ENCODE measurements around the gene IL36A. TPM values are rescaled to one million over a fixed set of nuclear protein-coding genes. Genes with fewer than 3 reads are reported as not detected.

IL36A gene
- total and polyA plus RNA-seq, 9 of the 15 experiments (the other 6 are each of a cell fraction or from before 2014, with no cell fraction given), result not detected

DNA sequence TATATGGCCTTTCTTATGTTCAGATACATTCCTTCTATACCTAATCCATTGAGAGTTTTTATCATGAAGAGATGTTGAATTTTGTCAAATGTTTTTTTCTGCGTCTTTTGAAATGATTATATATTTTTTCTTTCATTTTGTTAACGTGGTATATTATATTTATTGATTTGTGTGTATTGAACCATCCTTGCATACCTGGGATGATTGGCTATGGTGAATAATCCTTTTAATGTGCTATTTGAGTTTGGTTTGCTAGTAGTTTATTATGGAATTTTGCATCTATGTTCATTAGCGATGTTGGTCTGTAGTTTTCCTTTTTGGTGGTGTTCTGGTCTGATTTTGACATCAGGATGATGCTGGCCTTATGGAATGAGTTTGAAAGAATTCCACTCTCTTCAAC lies 15.6 kb upstream of the IL36A start:
- ChIA-PET CTCF (ENCODE audit: low intra/inter-chr PET ratio) (no interaction called here), POLR2A (no interaction called here)
- no peaks in the 10 kb centered on the region for H3K9me3 ChIP-seq (replicated peaks; ENCODE audit: control insufficient read depth, insufficient read depth, low read depth, low read length)
- H3K27ac ChIP-seq (ENCODE audit: extremely low read depth, low read depth, low read length), result no peak overlapping the region
- intact Hi-C loops (cut with micrococcal nuclease) (no loop called here), in situ Hi-C loops (cut with MboI) (no loop called here)
- ATAC-seq (no peak), DNase-seq (ENCODE audit: extremely low read depth in 1 of 4, low spot score in 3 of 4) (no peak), FAIRE-seq (no peak)
- no peaks in the 10 kb centered on the region for H3K79me2 ChIP-seq (ENCODE audit: control insufficient read depth, insufficient read depth, low read length)
- H3K4me2 ChIP-seq (ENCODE audit: insufficient read depth, low read length), result no peak overlapping the region
- H3K4me1 ChIP-seq (replicated peaks in 1 of 2; ENCODE audit: control insufficient read depth in 2 of 2, insufficient read depth in 2 of 2, low read length in 2 of 2), result no peaks in the 10 kb centered on the region
- BruUV-seq (replicated peaks), result no TSS peak
- TF ChIP-seq ZNF174 (CRISPR knock-in tag; IDR thresholded peaks at IDR 0.05) (no peak), MCM2 (IDR thresholded peaks at IDR 0.05; ENCODE audit: low read depth) (no peak), GATAD2B (IDR thresholded peaks at IDR 0.05; ENCODE audit: borderline replicate concordance) (no peak), CHCHD3 (CRISPR knock-in tag; IDR thresholded peaks at IDR 0.05) (no peak), TAF1 (IDR thresholded peaks at IDR 0.05; ENCODE audit: control insufficient read depth, extremely low read depth, insufficient read depth, low read length, severe bottlenecking) (no peak), ILF3 (IDR thresholded peaks at IDR 0.05; ENCODE audit: borderline replicate concordance) (no peak), TEAD1 (CRISPR knock-in tag; IDR thresholded peaks at IDR 0.05) (no peak), TSC22D4 (tag; IDR thresholded peaks at IDR 0.05) (no peak), ZNF121 (CRISPR knock-in tag; conservative IDR thresholded peaks at IDR 0.05) (no peak), GABPB2 (CRISPR knock-in tag; conservative IDR thresholded peaks at IDR 0.05) (no peak), ZNF507 (tag; conservative IDR thresholded peaks at IDR 0.05) (peak; percentile 40; the same call in 1 of the 2 replicates), ZNF324 (CRISPR knock-in tag; IDR thresholded peaks at IDR 0.05) (peak; percentile 99)
- TF ChIP-seq, protein P1, sequence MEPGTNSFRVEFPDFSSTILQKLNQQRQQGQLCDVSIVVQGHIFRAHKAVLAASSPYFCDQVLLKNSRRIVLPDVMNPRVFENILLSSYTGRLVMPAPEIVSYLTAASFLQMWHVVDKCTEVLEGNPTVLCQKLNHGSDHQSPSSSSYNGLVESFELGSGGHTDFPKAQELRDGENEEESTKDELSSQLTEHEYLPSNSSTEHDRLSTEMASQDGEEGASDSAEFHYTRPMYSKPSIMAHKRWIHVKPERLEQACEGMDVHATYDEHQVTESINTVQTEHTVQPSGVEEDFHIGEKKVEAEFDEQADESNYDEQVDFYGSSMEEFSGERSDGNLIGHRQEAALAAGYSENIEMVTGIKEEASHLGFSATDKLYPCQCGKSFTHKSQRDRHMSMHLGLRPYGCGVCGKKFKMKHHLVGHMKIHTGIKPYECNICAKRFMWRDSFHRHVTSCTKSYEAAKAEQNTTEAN (CRISPR knock-in tag; IDR thresholded peaks at IDR 0.05), result no peak
- TF ChIP-seq, protein P2, sequence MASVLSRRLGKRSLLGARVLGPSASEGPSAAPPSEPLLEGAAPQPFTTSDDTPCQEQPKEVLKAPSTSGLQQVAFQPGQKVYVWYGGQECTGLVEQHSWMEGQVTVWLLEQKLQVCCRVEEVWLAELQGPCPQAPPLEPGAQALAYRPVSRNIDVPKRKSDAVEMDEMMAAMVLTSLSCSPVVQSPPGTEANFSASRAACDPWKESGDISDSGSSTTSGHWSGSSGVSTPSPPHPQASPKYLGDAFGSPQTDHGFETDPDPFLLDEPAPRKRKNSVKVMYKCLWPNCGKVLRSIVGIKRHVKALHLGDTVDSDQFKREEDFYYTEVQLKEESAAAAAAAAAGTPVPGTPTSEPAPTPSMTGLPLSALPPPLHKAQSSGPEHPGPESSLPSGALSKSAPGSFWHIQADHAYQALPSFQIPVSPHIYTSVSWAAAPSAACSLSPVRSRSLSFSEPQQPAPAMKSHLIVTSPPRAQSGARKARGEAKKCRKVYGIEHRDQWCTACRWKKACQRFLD (CRISPR knock-in tag; IDR thresholded peaks at IDR 0.05), result no peak
- TF ChIP-seq, protein P3, sequence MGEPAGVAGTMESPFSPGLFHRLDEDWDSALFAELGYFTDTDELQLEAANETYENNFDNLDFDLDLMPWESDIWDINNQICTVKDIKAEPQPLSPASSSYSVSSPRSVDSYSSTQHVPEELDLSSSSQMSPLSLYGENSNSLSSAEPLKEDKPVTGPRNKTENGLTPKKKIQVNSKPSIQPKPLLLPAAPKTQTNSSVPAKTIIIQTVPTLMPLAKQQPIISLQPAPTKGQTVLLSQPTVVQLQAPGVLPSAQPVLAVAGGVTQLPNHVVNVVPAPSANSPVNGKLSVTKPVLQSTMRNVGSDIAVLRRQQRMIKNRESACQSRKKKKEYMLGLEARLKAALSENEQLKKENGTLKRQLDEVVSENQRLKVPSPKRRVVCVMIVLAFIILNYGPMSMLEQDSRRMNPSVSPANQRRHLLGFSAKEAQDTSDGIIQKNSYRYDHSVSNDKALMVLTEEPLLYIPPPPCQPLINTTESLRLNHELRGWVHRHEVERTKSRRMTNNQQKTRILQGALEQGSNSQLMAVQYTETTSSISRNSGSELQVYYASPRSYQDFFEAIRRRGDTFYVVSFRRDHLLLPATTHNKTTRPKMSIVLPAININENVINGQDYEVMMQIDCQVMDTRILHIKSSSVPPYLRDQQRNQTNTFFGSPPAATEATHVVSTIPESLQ (CRISPR knock-in tag; IDR thresholded peaks at IDR 0.05), result no peak
- WGBS (ENCODE audit: insufficient coverage, low coverage, missing lambda C conversion rate), result 2% methylated on average over 3 of the region's 3 CpGs
- no peaks in the 10 kb centered on the region for H3K9me1 ChIP-seq (ENCODE audit: control insufficient read depth, insufficient read depth, low read length)
- no peaks in the 10 kb centered on the region for H3K36me3 ChIP-seq (ENCODE audit: control insufficient read depth, insufficient read depth, low read length)
- H4K20me1 ChIP-seq (replicated peaks; ENCODE audit: control insufficient read depth, insufficient read depth, low read length), result no peaks in the 10 kb centered on the region
- no peak overlapping the region for H2AFZ ChIP-seq (ENCODE audit: low read depth, low read length)
- H3K4me3 ChIP-seq, result no peak overlapping the region
- no peaks in the 10 kb centered on the region; a peak in 1 of 5 replicates for H3K27me3 ChIP-seq (ENCODE audit: control insufficient read depth in 2 of 2, insufficient read depth in 2 of 2, low read length in 2 of 2)
- H3K9ac ChIP-seq (ENCODE audit: insufficient read depth in 1 of 2, low read depth in 2 of 2, low read length in 2 of 2), result no peak overlapping the region
